HG02763 (cell line): ENCODE results near the gene ARHGAP44.

Experiments used
- ATAC-seq: cut with Tn5 transposase; IDR thresholded peaks from one replicate; pipeline ENCODE4 v1.9.1; 2021; ENCODE audit warnings: mild to moderate bottlenecking, moderate library complexity; ENCODE audit not compliant: unreplicated experiment

The ARHGAP44 gene

GRCh38 chr17:12887088-12887487 is 97.8 kb downstream of the ARHGAP44 start:
- ATAC-seq: no peak

GRCh38 chr17:12896180-12896785 is 107.0 kb downstream of the ARHGAP44 start:
- no peak for ATAC-seq

GRCh38 chr17:12898110-12898509 is 108.8 kb downstream of the ARHGAP44 start:
- ATAC-seq: no peak

GRCh38 chr17:12899604-12900003 is 110.3 kb downstream of the ARHGAP44 start:
- no peak for ATAC-seq

- no peak for ATAC-seq
Observed at GRCh38 chr17:12900474-12900873, 111.2 kb downstream of the ARHGAP44 start.

GRCh38 chr17:12902046-12902445 is 112.7 kb downstream of the ARHGAP44 start:
- no peak for ATAC-seq

- no peak for ATAC-seq
Observed at GRCh38 chr17:12907477-12907876, 118.2 kb downstream of the ARHGAP44 start.

- ATAC-seq: no peak
Observed at GRCh38 chr17:12909046-12909445, 119.7 kb downstream of the ARHGAP44 start.

- no peak for ATAC-seq
Observed at GRCh38 chr17:12909511-12909910, 120.2 kb downstream of the ARHGAP44 start.

- ATAC-seq: no peak
Observed at GRCh38 chr17:12911239-12911638, 121.9 kb downstream of the ARHGAP44 start.

GRCh38 chr17:12917399-12917798 is 128.1 kb downstream of the ARHGAP44 start:
- no peak for ATAC-seq

- ATAC-seq: no peak
Observed at GRCh38 chr17:12918142-12918541, 128.8 kb downstream of the ARHGAP44 start.

GRCh38 chr17:12922120-12922519 is 132.8 kb downstream of the ARHGAP44 start:
- ATAC-seq: no peak

- ATAC-seq: no peak
Observed at GRCh38 chr17:12924614-12925013, 135.3 kb downstream of the ARHGAP44 start.

- no peak for ATAC-seq
Observed at GRCh38 chr17:12927001-12927400, 137.7 kb downstream of the ARHGAP44 start.

GRCh38 chr17:12927541-12928425 is 138.5 kb downstream of the ARHGAP44 start:
- ATAC-seq: no peak

GRCh38 chr17:12928736-12929135 is 139.4 kb downstream of the ARHGAP44 start:
- no peak for ATAC-seq

GRCh38 chr17:12936501-12936900 is 147.2 kb downstream of the ARHGAP44 start:
- ATAC-seq: no peak

GRCh38 chr17:12940699-12941098 is 151.4 kb downstream of the ARHGAP44 start:
- ATAC-seq: no peak

- ATAC-seq: no peak
Observed at GRCh38 chr17:12947047-12947446, 157.7 kb downstream of the ARHGAP44 start.

GRCh38 chr17:12952012-12952411 is 162.7 kb downstream of the ARHGAP44 start:
- no peak for ATAC-seq

GRCh38 chr17:12953156-12953555 is 163.9 kb downstream of the ARHGAP44 start:
- ATAC-seq: no peak
